ENCODE measurements around the gene ZNF169. TPM values are rescaled to one million over a fixed set of nuclear protein-coding genes. Genes with fewer than 3 reads are reported as not detected.
"Not testable (repeated sequence)": the region's sequence is repeated elsewhere in the genome, so short reads cannot be mapped to it uniquely, and the experiment has no call there.

Gene ZNF169
- total RNA-seq (2014; rRNA removed; shearing (Covaris generic)): 0.52 and 1.5 TPM in 2 replicates

- peak; percentile 87 for DNase-seq (ENCODE audit: low spot score)
Measured at GRCh38 chr9:94259077-94259862, at the start of gene ZNF169. Gene ZNF169, plus strand, starts transcription at chr9:94259298. Its CDS starts 19,515 bp downstream, at chr9:94278813.

- DNase-seq (ENCODE audit: low spot score): no peak
Measured at GRCh38 chr9:94210616-94211603, 48.2 kb upstream of the ZNF169 start.

GRCh38 chr9:94212091-94212490 lies 47.0 kb upstream of the ZNF169 start:
- DNase-seq (ENCODE audit: low spot score): no peak

- DNase-seq (ENCODE audit: low spot score): no peak
Measured at GRCh38 chr9:94212531-94212930, 46.6 kb upstream of the ZNF169 start.

- peak; percentile 70 for DNase-seq (ENCODE audit: low spot score)
Measured at GRCh38 chr9:94213511-94214124, 45.5 kb upstream of the ZNF169 start.

GRCh38 chr9:94222870-94223269 lies 36.2 kb upstream of the ZNF169 start:
- no peak for DNase-seq (ENCODE audit: low spot score)

GRCh38 chr9:94225413-94225812 lies 33.7 kb upstream of the ZNF169 start:
- DNase-seq (ENCODE audit: low spot score): not testable (repeated sequence)

GRCh38 chr9:94228616-94229015 lies 30.5 kb upstream of the ZNF169 start:
- DNase-seq (ENCODE audit: low spot score): no peak

GRCh38 chr9:94232428-94232827 lies 26.7 kb upstream of the ZNF169 start:
- DNase-seq (ENCODE audit: low spot score): no peak

GRCh38 chr9:94241098-94241497 lies 18.0 kb upstream of the ZNF169 start:
- DNase-seq (ENCODE audit: low spot score): not testable (repeated sequence)

- no peak for DNase-seq (ENCODE audit: low spot score)
Measured at GRCh38 chr9:94245651-94246050, 13.4 kb upstream of the ZNF169 start.

GRCh38 chr9:94250456-94250855 lies 8.6 kb upstream of the ZNF169 start:
- peak; percentile 29 for DNase-seq (ENCODE audit: low spot score)

GRCh38 chr9:94256007-94256406 lies 3.1 kb upstream of the ZNF169 start:
- DNase-seq (ENCODE audit: low spot score): no peak

- not testable (repeated sequence) for DNase-seq (ENCODE audit: low spot score)
Measured at GRCh38 chr9:94265626-94266402, 6.7 kb downstream of the ZNF169 start.

GRCh38 chr9:94269264-94269663 lies 10.2 kb downstream of the ZNF169 start:
- no peak for DNase-seq (ENCODE audit: low spot score)

GRCh38 chr9:94270009-94270408 lies 10.9 kb downstream of the ZNF169 start:
- no peak for DNase-seq (ENCODE audit: low spot score)

GRCh38 chr9:94277029-94277428 lies 17.9 kb downstream of the ZNF169 start:
- not testable (repeated sequence) for DNase-seq (ENCODE audit: low spot score)

- DNase-seq (ENCODE audit: low spot score): no peak
Measured at GRCh38 chr9:94277885-94278536, 18.9 kb downstream of the ZNF169 start.

GRCh38 chr9:94280409-94280989 lies 21.4 kb downstream of the ZNF169 start:
- no peak for DNase-seq (ENCODE audit: low spot score)

- DNase-seq (ENCODE audit: low spot score): no peak
Measured at GRCh38 chr9:94281101-94281500, 22.0 kb downstream of the ZNF169 start.
